Lower leg skin (tissue), 3 donors: ENCODE measurements around the gene PHRF1.

Experiments used
- POLR2A ChIP-seq, 2 donors: fragments of 450-650 bp; IDR thresholded peaks; one replicate each; pipeline ENCODE4 v1.6.1; 2016 to 2017; ENCODE audit warnings: antibody characterized with exemption in 2 of 2, mild to moderate bottlenecking in 1 of 2, moderate library complexity in 1 of 2
- TF ChIP-seq, protein P1 (sequence below), 3 donors: fragments of 450-650 bp; IDR thresholded peaks; one replicate each; pipeline ENCODE4 v1.5.1; 2016; ENCODE audit warnings: antibody characterized with exemption in 3 of 3, mild to moderate bottlenecking in 3 of 3, moderate library complexity in 2 of 3

DNA sequence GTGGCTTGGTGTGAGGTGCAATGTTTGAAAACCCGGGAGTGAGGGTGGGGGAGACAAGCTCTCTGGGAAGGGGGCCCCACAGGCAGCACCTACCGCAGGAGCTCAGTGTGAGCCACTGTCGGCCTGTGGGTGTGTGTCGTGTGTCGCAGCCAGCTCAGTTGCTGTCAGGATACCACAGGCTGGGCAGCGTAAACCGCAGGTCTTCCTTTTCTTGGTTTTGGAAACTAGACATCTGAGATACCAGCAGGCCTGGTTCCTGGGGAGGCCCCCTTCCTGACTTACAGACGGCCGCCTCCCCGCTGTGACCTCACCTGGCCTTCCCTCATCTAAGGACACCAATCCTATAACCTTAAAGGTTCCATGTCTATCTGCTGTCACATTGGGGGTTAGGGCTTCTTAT lies 20.1 kb downstream of the PHRF1 start:
- TF ChIP-seq, protein P1, sequence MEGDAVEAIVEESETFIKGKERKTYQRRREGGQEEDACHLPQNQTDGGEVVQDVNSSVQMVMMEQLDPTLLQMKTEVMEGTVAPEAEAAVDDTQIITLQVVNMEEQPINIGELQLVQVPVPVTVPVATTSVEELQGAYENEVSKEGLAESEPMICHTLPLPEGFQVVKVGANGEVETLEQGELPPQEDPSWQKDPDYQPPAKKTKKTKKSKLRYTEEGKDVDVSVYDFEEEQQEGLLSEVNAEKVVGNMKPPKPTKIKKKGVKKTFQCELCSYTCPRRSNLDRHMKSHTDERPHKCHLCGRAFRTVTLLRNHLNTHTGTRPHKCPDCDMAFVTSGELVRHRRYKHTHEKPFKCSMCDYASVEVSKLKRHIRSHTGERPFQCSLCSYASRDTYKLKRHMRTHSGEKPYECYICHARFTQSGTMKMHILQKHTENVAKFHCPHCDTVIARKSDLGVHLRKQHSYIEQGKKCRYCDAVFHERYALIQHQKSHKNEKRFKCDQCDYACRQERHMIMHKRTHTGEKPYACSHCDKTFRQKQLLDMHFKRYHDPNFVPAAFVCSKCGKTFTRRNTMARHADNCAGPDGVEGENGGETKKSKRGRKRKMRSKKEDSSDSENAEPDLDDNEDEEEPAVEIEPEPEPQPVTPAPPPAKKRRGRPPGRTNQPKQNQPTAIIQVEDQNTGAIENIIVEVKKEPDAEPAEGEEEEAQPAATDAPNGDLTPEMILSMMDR (IDR thresholded peaks at IDR 0.05): no peak
- TF ChIP-seq POLR2A (IDR thresholded peaks at IDR 0.05): no peak
